HEK293 (cell line): ENCODE data around the gene BTG1.

Experiments used
- CTCF ChIA-PET: fragments of 350-600 bp; formaldehyde crosslinking; extraction: SDS; loops from one replicate; lab custom pipeline; 2021; ENCODE audit warnings: antibody characterized with exemption; lab: Yijun Ruan, JAX
- POLR2A ChIA-PET: fragments of 300-600 bp; formaldehyde crosslinking; extraction: SDS; loops from one replicate; lab custom pipeline; 2020; ENCODE audit warnings: antibody characterized with exemption, inconsistent platforms; lab: Yijun Ruan, JAX
- H3K27ac ChIP-seq: fragments of 200-500 bp; sonication (Bioruptor generic); 2 replicates; pipeline ENCODE4 v1.5.1; 2014; ENCODE audit warnings: low read depth, low read length, control low read depth, inconsistent platforms; ENCODE audit errors: extremely low read depth
- H3K36me3 ChIP-seq, 2 experiments: fragments of 200-500 bp in 1 of 2; sonication (Bioruptor generic) in 1 of 2; 1 replicate in 1 of 2; 2 replicates in 1 of 2; pipeline ENCODE4 v1.5.1; 2014 to 2017; ENCODE audit warnings: inconsistent platforms in 2 of 2, low read length in 2 of 2; ENCODE audit not compliant: control insufficient read depth in 2 of 2, insufficient read depth in 1 of 2
- H3K4me1 ChIP-seq: fragments of 200-500 bp; sonication (Bioruptor generic); 2 replicates; pipeline ENCODE4 v1.5.1; 2014; ENCODE audit warnings: mild to moderate bottlenecking, low read length, inconsistent platforms; ENCODE audit not compliant: control insufficient read depth, insufficient read depth
- H3K4me3 ChIP-seq: 2 replicates; pipeline ENCODE4 v1.5.1; 2011; ENCODE audit warnings: low read depth, mild to moderate bottlenecking, control low read depth, low read length, moderate library complexity
- H3K9me3 ChIP-seq: fragments of 200-500 bp; sonication (Bioruptor generic); 2 replicates; pipeline ENCODE4 v1.5.1; 2014; ENCODE audit warnings: low read depth, low read length, inconsistent platforms; ENCODE audit not compliant: control insufficient read depth, insufficient read depth
- KLF7 ChIP-seq: fragments of 450-650 bp; formaldehyde crosslinking; IDR thresholded peaks from 2 replicates; pipeline ENCODE4 v1.5.1; 2016; ENCODE audit warnings: missing biosample characterization, missing genetic modification characterization, borderline replicate concordance
- PRDM10 ChIP-seq: fragments of 450-650 bp; formaldehyde crosslinking; IDR thresholded peaks from 2 replicates; pipeline ENCODE4 v1.5.1; 2016; ENCODE audit warnings: missing biosample characterization, missing genetic modification characterization
- PRDM6 ChIP-seq: fragments of 450-650 bp; formaldehyde crosslinking; IDR thresholded peaks from 2 replicates; pipeline ENCODE4 v1.5.1; 2017; ENCODE audit warnings: missing biosample characterization, missing genetic modification characterization
- SCRT1 ChIP-seq: fragments of 450-650 bp; formaldehyde crosslinking; IDR thresholded peaks from 2 replicates; pipeline ENCODE4 v1.5.1; 2016; ENCODE audit warnings: missing biosample characterization, missing genetic modification characterization, borderline replicate concordance
- YY1 ChIP-seq: fragments of 450-650 bp; formaldehyde crosslinking; IDR thresholded peaks from 2 replicates; pipeline ENCODE4 v1.5.1; 2018; ENCODE audit warnings: missing biosample characterization, missing genetic modification characterization
- ZNF148 ChIP-seq: fragments of 450-650 bp; formaldehyde crosslinking; IDR thresholded peaks from 2 replicates; pipeline ENCODE4 v1.5.0; 2017; ENCODE audit warnings: missing biosample characterization, missing genetic modification characterization, borderline replicate concordance
- ZNF175 ChIP-seq: fragments of 450-650 bp; formaldehyde crosslinking; IDR thresholded peaks from 2 replicates; pipeline ENCODE4 v1.5.1; 2016; ENCODE audit warnings: missing biosample characterization, missing genetic modification characterization
- ZNF248 ChIP-seq: fragments of 450-650 bp; formaldehyde crosslinking; IDR thresholded peaks from 2 replicates; pipeline ENCODE4 v1.5.1; 2017; ENCODE audit warnings: missing biosample characterization, missing genetic modification characterization
- ZNF292 ChIP-seq: fragments of 450-650 bp; formaldehyde crosslinking; IDR thresholded peaks from 2 replicates; pipeline ENCODE4 v1.5.1; 2016; ENCODE audit warnings: low read depth, missing biosample characterization, missing genetic modification characterization, borderline replicate concordance
- ZNF324 ChIP-seq: fragments of 450-650 bp; formaldehyde crosslinking; IDR thresholded peaks from 2 replicates; pipeline ENCODE4 v1.5.1; 2016; ENCODE audit warnings: missing biosample characterization, missing genetic modification characterization
- ZNF426 ChIP-seq: fragments of 450-650 bp; formaldehyde crosslinking; IDR thresholded peaks from 2 replicates; pipeline ENCODE4 v1.5.1; 2017; ENCODE audit warnings: missing biosample characterization, missing genetic modification characterization, mild to moderate bottlenecking, inconsistent platforms, moderate library complexity
- ZNF513 ChIP-seq: fragments of 450-650 bp; IDR thresholded peaks from 2 replicates; pipeline ENCODE4 v1.5.1; 2018; ENCODE audit warnings: missing biosample characterization, missing genetic modification characterization
- ZNF558 ChIP-seq: fragments of 450-650 bp; formaldehyde crosslinking; IDR thresholded peaks from 2 replicates; pipeline ENCODE4 v1.5.1; 2016; ENCODE audit warnings: missing biosample characterization, missing genetic modification characterization
- ZNF560 ChIP-seq: fragments of 450-650 bp; formaldehyde crosslinking; IDR thresholded peaks from 2 replicates; pipeline ENCODE4 v1.5.1; 2017; ENCODE audit warnings: missing biosample characterization, missing genetic modification characterization, borderline replicate concordance
- ZNF626 ChIP-seq: fragments of 450-650 bp; sonication (Bioruptor Pico); formaldehyde crosslinking; IDR thresholded peaks from 2 replicates; pipeline ENCODE4 v1.5.1; 2018; ENCODE audit warnings: missing biosample characterization, missing genetic modification characterization, inconsistent platforms
- ZNF645 ChIP-seq: fragments of 450-650 bp; formaldehyde crosslinking; IDR thresholded peaks from 2 replicates; pipeline ENCODE4; 2016; ENCODE audit warnings: missing biosample characterization, missing genetic modification characterization
- ZNF660 ChIP-seq: fragments of 450-650 bp; IDR thresholded peaks from 2 replicates; pipeline ENCODE4 v1.5.1; 2018; ENCODE audit warnings: missing biosample characterization, mild to moderate bottlenecking, missing genetic modification characterization
- ZNF677 ChIP-seq: fragments of 450-650 bp; IDR thresholded peaks from 2 replicates; pipeline ENCODE4 v1.5.0; 2018; ENCODE audit warnings: missing biosample characterization, mild to moderate bottlenecking, missing genetic modification characterization, moderate library complexity
- ZNF792 ChIP-seq: fragments of 450-650 bp; formaldehyde crosslinking; IDR thresholded peaks from 2 replicates; pipeline ENCODE4 v1.5.1; 2016; ENCODE audit warnings: missing biosample characterization, missing genetic modification characterization
- ZNF830 ChIP-seq: fragments of 450-650 bp; IDR thresholded peaks from 2 replicates; pipeline ENCODE4 v1.5.0; 2018; ENCODE audit warnings: missing biosample characterization, missing genetic modification characterization, low read depth, mild to moderate bottlenecking, moderate library complexity
- ZSCAN16 ChIP-seq: fragments of 450-650 bp; formaldehyde crosslinking; IDR thresholded peaks from 2 replicates; pipeline ENCODE4 v1.5.1; 2016; ENCODE audit warnings: missing biosample characterization, missing genetic modification characterization

Gene BTG1

GRCh38 chr12:92164712-92165111, 19.1 kb upstream of the BTG1 start:
- no peak overlapping the region for H3K4me3 ChIP-seq
- H3K9me3 ChIP-seq, result no peaks in the 10 kb centered on the region
- POLR2A ChIA-PET, result interaction anchor here (1.9 kb wide), 1 partner anchor 19 kb away, joined by 5 read pairs; the partner anchor contains the start of gene BTG1
- H3K36me3 ChIP-seq, result no peaks in the 10 kb centered on the region
- no peak for TF ChIP-seq ZNF513
- H3K4me1 ChIP-seq, result no peaks in the 10 kb centered on the region
- no peak overlapping the region for H3K27ac ChIP-seq
- CTCF ChIA-PET, result interaction anchor here (0.7 kb wide), 1 partner anchor 328 kb away, joined by 3 read pairs; no protein-coding TSS in a partner anchor

GRCh38 chr12:92162079-92162478, 16.4 kb upstream of the BTG1 start:
- POLR2A ChIA-PET, result no interaction called here
- no peaks in the 10 kb centered on the region for H3K4me1 ChIP-seq
- CTCF ChIA-PET, result interaction anchor here (0.6 kb wide), 1 partner anchor 488 kb away, joined by 3 read pairs; no protein-coding TSS in a partner anchor
- H3K27ac ChIP-seq, result no peak overlapping the region
- no peak for TF ChIP-seq PRDM6 (tag by site-specific recombination)
- TF ChIP-seq ZNF558 (tag by site-specific recombination), result no peak
- TF ChIP-seq ZNF175 (tag by site-specific recombination), result no peak
- no peak for TF ChIP-seq ZNF626 (tag by site-specific recombination)
- TF ChIP-seq ZNF148 (tag by site-specific recombination), result no peak
- no peak for TF ChIP-seq ZNF248 (tag by site-specific recombination)
- no peak for TF ChIP-seq ZNF426
- TF ChIP-seq SCRT1 (tag by site-specific recombination), result no peak
- TF ChIP-seq KLF7 (tag by site-specific recombination), result no peak
- no peak for TF ChIP-seq ZNF830 (tag by site-specific recombination)
- no peak for TF ChIP-seq ZNF660 (tag by site-specific recombination)
- TF ChIP-seq ZNF792, result no peak
- TF ChIP-seq ZNF324, result no peak
- H3K36me3 ChIP-seq, result no peaks in the 10 kb centered on the region
- H3K4me3 ChIP-seq, result no peak overlapping the region
- no peaks in the 10 kb centered on the region for H3K9me3 ChIP-seq

- ChIA-PET CTCF (no interaction called here), POLR2A (interaction anchor here (2.6 kb wide), 1 partner anchor 13 kb away, joined by 8 read pairs; the partner anchor contains the start of gene BTG1)
- H3K27ac ChIP-seq, result no peak overlapping the region
- no peak overlapping the region for H3K4me3 ChIP-seq
- no peaks in the 10 kb centered on the region for H3K9me3 ChIP-seq
- no peaks in the 10 kb centered on the region for H3K36me3 ChIP-seq
- H3K4me1 ChIP-seq, result no peaks in the 10 kb centered on the region
- TF ChIP-seq ZNF645 (tag by site-specific recombination) (no peak), YY1 (tag by site-specific recombination) (no peak), PRDM10 (tag by site-specific recombination) (no peak), ZNF292 (tag by site-specific recombination) (no peak), ZNF560 (no peak), ZSCAN16 (tag by site-specific recombination) (no peak), ZNF677 (tag by site-specific recombination) (no peak)
Measured at GRCh38 chr12:92158796-92159439, 13.3 kb upstream of the BTG1 start.
